Caco-2 (cell line): ENCODE measurements around the gene DEFB132. TPM values are rescaled to one million over a fixed set of nuclear protein-coding genes. Genes with fewer than 3 reads are reported as not detected.

Experiments
- BruUV-seq: library from RNA; stranded (reverse); fragments of 400-500 nt; replicated peaks from 2 replicates; lab custom pipeline; 2021; lab: Mats Ljungman, UMichigan
- CTCF ChIA-PET: fragments of 300-600 bp; sonication (Branson Sonifier 250); formaldehyde crosslinking; loops from one replicate; lab custom pipeline; 2022; ENCODE audit warnings: antibody characterized with exemption; lab: Charles Lee
- POLR2A ChIA-PET: fragments of 300-600 bp; sonication (Branson Sonifier 250); formaldehyde crosslinking; loops from one replicate; lab custom pipeline; 2022; ENCODE audit warnings: antibody characterized with exemption; lab: Charles Lee
- DNase-seq, 2 experiments: peaks; one replicate each; pipeline versions ENCODE4 v3.0.0 to v3.0.0-alpha.2; 2020 to 2022
- H3K27me3 ChIP-seq: replicated peaks from 2 replicates; pipeline ENCODE4 v1.6.0; 2011; ENCODE audit warnings: low read length; ENCODE audit not compliant: control insufficient read depth, insufficient read depth
- H3K36me3 ChIP-seq: 2 replicates; pipeline ENCODE4 v1.5.1; 2011; ENCODE audit warnings: low read length; ENCODE audit not compliant: control insufficient read depth, insufficient read depth
- H3K4me1 ChIP-seq: fragments of 250-450 bp; sonication (Bioruptor Pico); 2 replicates; pipeline ENCODE4 v1.5.1; 2020; ENCODE audit warnings: mild to moderate bottlenecking
- H3K4me3 ChIP-seq: 2 replicates; pipeline ENCODE4 v1.5.1; 2011; ENCODE audit warnings: low read depth, mild to moderate bottlenecking, control low read depth, low read length
- H3K9me3 ChIP-seq: fragments of 250-450 bp; sonication (Bioruptor Pico); 2 replicates; pipeline ENCODE4 v1.5.1; 2020; ENCODE audit warnings: mild to moderate bottlenecking, moderate library complexity
- H3K27ac Mint-ChIP-seq: one replicate; pipeline ENCODE4 v1.8.0; 2022; ENCODE audit warnings: mixed read lengths; ENCODE audit not compliant: unreplicated experiment
- H3K27me3 Mint-ChIP-seq: one replicate; pipeline ENCODE4 v1.8.0; 2022; ENCODE audit warnings: mixed read lengths; ENCODE audit not compliant: insufficient read depth, unreplicated experiment
- H3K36me3 Mint-ChIP-seq: one replicate; pipeline ENCODE4 v1.8.0; 2022; ENCODE audit warnings: mild to moderate bottlenecking, mixed read lengths; ENCODE audit not compliant: insufficient read depth, unreplicated experiment
- H3K4me1 Mint-ChIP-seq: one replicate; pipeline ENCODE4 v1.8.0; 2022; ENCODE audit warnings: low read depth, mixed read lengths; ENCODE audit not compliant: unreplicated experiment
- H3K4me3 Mint-ChIP-seq: one replicate; pipeline ENCODE4 v1.8.0; 2022; ENCODE audit warnings: mild to moderate bottlenecking, moderate library complexity, mixed read lengths; ENCODE audit not compliant: unreplicated experiment
- H3K9me3 Mint-ChIP-seq: one replicate; pipeline ENCODE4 v1.8.0; 2022; ENCODE audit warnings: mixed read lengths; ENCODE audit not compliant: unreplicated experiment
- CTCF ChIP-seq, 2 experiments: fragments of 200-600 bp in 1 of 2; IDR thresholded peaks; 1 replicate in 1 of 2; 2 replicates in 1 of 2; pipeline versions ENCODE4 v1.5.1 to v1.8.0; 2011 to 2022; ENCODE audit warnings: antibody characterized with exemption in 1 of 2, control low read depth in 1 of 2, inconsistent platforms in 1 of 2, low read depth in 1 of 2, low read length in 1 of 2, mild to moderate bottlenecking in 1 of 2, moderate library complexity in 1 of 2; ENCODE audit not compliant: insufficient read depth in 1 of 2, severe bottlenecking in 1 of 2, unreplicated experiment in 1 of 2
- intact Hi-C: fragments of 100-400 bp; cut with micrococcal nuclease; formaldehyde crosslinking; loops from one replicate; pipeline ENCODE4 v1.10.0; 2022; ENCODE audit not compliant: unreplicated experiment
- total RNA-seq: library from RNA; stranded (reverse); gene quantifications from 2 replicates; pipeline ENCODE4 v1.2.3, GENCODE V29; 2022

Gene DEFB132
- total RNA-seq, 1 experiment from 2014 or later: not detected

GRCh38 chr20:263701-264100 lies 6.2 kb downstream of the DEFB132 start:
- intact Hi-C loops: no loop called here
- CTCF ChIA-PET: no interaction called here
- Histone ChIP-seq H3K4me3 (no peak overlapping the region), H3K4me1 (peaks cover 4% of the 10 kb centered on the region; the same call in 1 of the 2 replicates), H3K27me3 (no peaks in the 10 kb centered on the region), H3K9me3 (no peaks in the 10 kb centered on the region), H3K36me3 (no peaks in the 10 kb centered on the region)
- Mint-ChIP-seq H3K36me3 (peaks cover 7% of the 10 kb centered on the region), H3K9me3 (no peaks in the 10 kb centered on the region), H3K4me3 (no peak overlapping the region), H3K4me1 (no peaks in the 10 kb centered on the region), H3K27me3 (no peaks in the 10 kb centered on the region), H3K27ac (no peak overlapping the region)
- BruUV-seq: no TSS peak
- no peak for DNase-seq
- no peak for TF ChIP-seq CTCF (IDR thresholded peaks at IDR 0.05; ENCODE audit: insufficient read depth in 1 of 2, low read depth in 1 of 2, low read length in 1 of 2, severe bottlenecking in 1 of 2, unreplicated experiment in 1 of 2)
- POLR2A ChIA-PET: no interaction called here

GRCh38 chr20:266596-267562 lies 9.4 kb downstream of the DEFB132 start:
- Mint-ChIP-seq H3K9me3 (no peaks in the 10 kb centered on the region), H3K27me3 (no peaks in the 10 kb centered on the region), H3K4me3 (peak overlapping the region; percentile 78), H3K4me1 (no peaks in the 10 kb centered on the region), H3K27ac (peak overlapping the region; percentile 90), H3K36me3 (peaks cover 7% of the 10 kb centered on the region)
- no TSS peak for BruUV-seq
- peak; percentile 96 to 97 for TF ChIP-seq CTCF (IDR thresholded peaks at IDR 0.05; ENCODE audit: insufficient read depth in 1 of 2, low read depth in 1 of 2, low read length in 1 of 2, severe bottlenecking in 1 of 2, unreplicated experiment in 1 of 2)
- intact Hi-C loops: loop anchor here (1.0 to 5.0 kb wide), 4 partner anchors 31 to 64 kb away; no protein-coding TSS in a partner anchor
- POLR2A ChIA-PET: no interaction called here
- Histone ChIP-seq H3K4me1 (peaks cover 4% of the 10 kb centered on the region; the same call in 1 of the 2 replicates), H3K27me3 (no peaks in the 10 kb centered on the region), H3K9me3 (no peaks in the 10 kb centered on the region), H3K36me3 (no peaks in the 10 kb centered on the region), H3K4me3 (peak overlapping the region; percentile 34)
- CTCF ChIA-PET: interaction anchor here (0.6 to 1.5 kb wide), 6 partner anchors 14 to 64 kb away, joined by 3 to 11 read pairs (median 4); partner anchors contain the start of gene SOX12
- peak; percentile 96 for DNase-seq

- peaks cover 2% of the 10 kb centered on the region for H3K36me3 ChIP-seq
These were observed 13.0 kb downstream of the DEFB132 start for GRCh38 chr20:270517-270916.

More at GRCh38 chr20:270517-270916, 13.0 kb downstream of the DEFB132 start:
- DNase-seq: peak in 1 of 2 experiments; percentile 3
- TF ChIP-seq CTCF (IDR thresholded peaks at IDR 0.05; ENCODE audit: insufficient read depth in 1 of 2, low read depth in 1 of 2, low read length in 1 of 2, severe bottlenecking in 1 of 2, unreplicated experiment in 1 of 2): no peak
- H3K4me3 ChIP-seq: no peak overlapping the region
- ChIA-PET POLR2A (no interaction called here), CTCF (no interaction called here)
- no peak overlapping the region for H3K4me3 Mint-ChIP-seq
- H3K4me1 ChIP-seq: peaks cover 4% of the 10 kb centered on the region; the same call in 1 of the 2 replicates
- peaks cover 14% of the 10 kb centered on the region for H3K36me3 Mint-ChIP-seq
- no TSS peak for BruUV-seq
- no peak overlapping the region for H3K27ac Mint-ChIP-seq
- H3K27me3 Mint-ChIP-seq: no peaks in the 10 kb centered on the region
- H3K27me3 ChIP-seq: no peaks in the 10 kb centered on the region
- intact Hi-C loops: no loop called here
- no peaks in the 10 kb centered on the region for H3K4me1 Mint-ChIP-seq
- no peaks in the 10 kb centered on the region for H3K9me3 Mint-ChIP-seq
- H3K9me3 ChIP-seq: no peaks in the 10 kb centered on the region
